GM23338 (cell line): ENCODE data around the gene MTHFSD. TPM values are rescaled to one million over a fixed set of nuclear protein-coding genes. Genes with fewer than 3 reads are reported as not detected.
A peak's percentile ranks its signal among the peaks of the same experiment; 100 is the strongest.

ENCODE experiments used
- ATAC-seq: fragments of 200-7000 bp; cut with Tn5 transposase; 3 replicates; pipeline ENCODE4 v1.9.1; 2020
- DNase-seq: peaks from one replicate; pipeline ENCODE4 v3.0.0-alpha.2; 2015; ENCODE audit warnings: low spot score
- H2AFZ ChIP-seq: fragments of 200-600 bp; sonication (generic); 2 replicates; pipeline ENCODE4 v1.8.0; 2016; ENCODE audit warnings: antibody characterized with exemption, mild to moderate bottlenecking, moderate library complexity
- H3F3A ChIP-seq: fragments of 200-600 bp; sonication (generic); replicated peaks from 2 replicates; pipeline ENCODE4 v1.8.0; 2017; ENCODE audit warnings: antibody characterized with exemption, mixed run types, low read depth
- H3K27ac ChIP-seq: fragments of 200-600 bp; sonication (generic); 2 replicates; pipeline ENCODE4 v1.6.1; 2016; ENCODE audit warnings: low read depth
- H3K27me3 ChIP-seq: fragments of 200-600 bp; sonication (generic); 2 replicates; pipeline ENCODE4 v1.8.0; 2016; ENCODE audit warnings: mild to moderate bottlenecking, mixed run types, moderate library complexity; ENCODE audit not compliant: insufficient read depth
- H3K36me3 ChIP-seq: fragments of 200-600 bp; sonication (generic); 2 replicates; pipeline ENCODE4 v1.8.0; 2016; ENCODE audit warnings: mild to moderate bottlenecking; ENCODE audit not compliant: insufficient read depth
- H3K4me1 ChIP-seq: fragments of 200-600 bp; sonication (generic); 2 replicates; pipeline ENCODE4 v1.8.0; 2016; ENCODE audit warnings: mild to moderate bottlenecking, moderate library complexity; ENCODE audit not compliant: insufficient read depth
- H3K4me2 ChIP-seq: fragments of 200-600 bp; sonication (generic); 2 replicates; pipeline ENCODE4 v1.7.1; 2017; ENCODE audit warnings: mixed run types
- H3K4me3 ChIP-seq: fragments of 200-600 bp; sonication (generic); 2 replicates; pipeline ENCODE4 v1.6.1; 2016; ENCODE audit warnings: mixed run types
- H3K79me2 ChIP-seq: fragments of 200-600 bp; sonication (generic); replicated peaks from 2 replicates; pipeline ENCODE4 v1.8.0; 2017; ENCODE audit warnings: mild to moderate bottlenecking; ENCODE audit not compliant: insufficient read depth
- H3K9me2 ChIP-seq: fragments of 200-600 bp; sonication (generic); 2 replicates; pipeline ENCODE4 v1.8.0; 2017; ENCODE audit not compliant: insufficient read depth
- H4K20me1 ChIP-seq: fragments of 200-600 bp; sonication (generic); replicated peaks from 2 replicates; pipeline ENCODE4 v1.8.0; 2017; ENCODE audit warnings: mild to moderate bottlenecking; ENCODE audit not compliant: insufficient read depth
- H3K27ac Mint-ChIP-seq: 2 replicates; pipeline ENCODE4 v1.8.0; 2020; ENCODE audit warnings: inconsistent platforms, mild to moderate bottlenecking, moderate library complexity, mixed read lengths
- H3K27me3 Mint-ChIP-seq: 3 replicates; pipeline ENCODE4 v1.8.0; 2022; ENCODE audit warnings: low read depth, mild to moderate bottlenecking, moderate library complexity, mixed read lengths, inconsistent platforms; ENCODE audit not compliant: insufficient read depth, poor library complexity
- H3K36me3 Mint-ChIP-seq: 3 replicates; pipeline ENCODE4 v1.8.0; 2021; ENCODE audit warnings: low read depth, mild to moderate bottlenecking, inconsistent platforms, moderate library complexity, mixed read lengths
- H3K4me1 Mint-ChIP-seq: 3 replicates; pipeline ENCODE4 v1.8.0; 2020; ENCODE audit warnings: mild to moderate bottlenecking, inconsistent platforms, mixed read lengths
- H3K4me3 Mint-ChIP-seq: 3 replicates; pipeline ENCODE4 v1.8.0; 2021; ENCODE audit warnings: moderate library complexity, mild to moderate bottlenecking, inconsistent platforms, mixed read lengths
- H3K9me3 Mint-ChIP-seq: 3 replicates; pipeline ENCODE4 v1.8.0; 2020; ENCODE audit warnings: moderate library complexity, mild to moderate bottlenecking, inconsistent platforms, mixed read lengths
- CTCF ChIP-seq, 2 experiments: fragments of 200-600 bp in 1 of 2; sonication (generic) in 1 of 2; conservative IDR thresholded peaks; 2 replicates each; pipeline versions ENCODE4 v1.5.1 to v1.6.1; 2016 to 2017; ENCODE audit warnings: antibody characterized with exemption in 2 of 2, low read depth in 2 of 2, mild to moderate bottlenecking in 2 of 2, moderate library complexity in 1 of 2
- EZH2 ChIP-seq: fragments of 200-600 bp; sonication (generic); IDR thresholded peaks from one replicate; pipeline ENCODE4 v1.8.0; 2017; ENCODE audit warnings: antibody characterized with exemption, mild to moderate bottlenecking, low read depth; ENCODE audit not compliant: unreplicated experiment
- JUNB ChIP-seq: IDR thresholded peaks from one replicate; pipeline ENCODE4 v1.6.1; 2016; ENCODE audit warnings: antibody characterized with exemption; ENCODE audit not compliant: unreplicated experiment
- NANOG ChIP-seq: IDR thresholded peaks from 2 replicates; pipeline ENCODE4 v1.6.1; 2016; ENCODE audit warnings: antibody characterized with exemption, borderline replicate concordance
- POLR2AphosphoS5 ChIP-seq: IDR thresholded peaks from 2 replicates; pipeline ENCODE4 v1.6.1; 2016; ENCODE audit warnings: antibody characterized with exemption, low read depth
- REST ChIP-seq: IDR thresholded peaks from one replicate; pipeline ENCODE4 v1.6.1; 2018; ENCODE audit warnings: antibody characterized with exemption; ENCODE audit not compliant: unreplicated experiment
- ZNF114 ChIP-seq: fragments of 250-450 bp; sonication (Bioruptor Pico); IDR thresholded peaks from 2 replicates; pipeline ENCODE4 v1.5.0; 2020; ENCODE audit warnings: mild to moderate bottlenecking, moderate library complexity
- ZNF331 ChIP-seq: fragments of 250-450 bp; sonication (Bioruptor Pico); IDR thresholded peaks from 2 replicates; pipeline ENCODE4 v1.5.0; 2020; ENCODE audit warnings: low read depth, mild to moderate bottlenecking, moderate library complexity
- polyA plus RNA-seq: library from polyadenylated mRNA; unstranded; fragments of >200 nt; fragmentation: Nextera tagmentation; extraction: Ambion mirVana; gene quantifications from 2 replicates; pipeline ENCODE4 v1.2.1, GENCODE V29; 2016
- total RNA-seq: library from RNA; depleted of rRNA; stranded (reverse); fragments of >200 nt; shearing (Covaris generic); gene quantifications from 2 replicates; pipeline ENCODE4 v1.2.3, GENCODE V29; 2014

MTHFSD gene
- total and polyA plus RNA-seq, 2 experiments from 2014 or later = 7.2 to 8.1 TPM

GRCh38 chr16:86580791-86581170, 25.7 kb upstream of the MTHFSD start:
- Histone ChIP-seq H3K4me3 (no peak overlapping the region), H3K4me2 (no peak overlapping the region), H3K4me1 (peaks cover 17% of the 10 kb centered on the region), H3F3A (peaks cover 7% of the 10 kb centered on the region), H3K36me3 (no peaks in the 10 kb centered on the region), H3K79me2 (no peaks in the 10 kb centered on the region), H3K27ac (no peak overlapping the region), H3K27me3 (peaks cover 77% of the 10 kb centered on the region), H3K9me2 (no peaks in the 10 kb centered on the region), H4K20me1 (peaks cover 3% of the 10 kb centered on the region; the same call in 1 of the 2 replicates), H2AFZ (no peak overlapping the region)
- H3K4me1 Mint-ChIP-seq = peaks cover 30% of the 10 kb centered on the region
- H3K9me3 Mint-ChIP-seq = no peaks in the 10 kb centered on the region; the same call in 2 of the 3 replicates
- peaks cover 59% of the 10 kb centered on the region for H3K27me3 Mint-ChIP-seq
- ATAC-seq (no peak), DNase-seq (no peak)
- H3K27ac Mint-ChIP-seq = no peak overlapping the region
- H3K36me3 Mint-ChIP-seq = no peaks in the 10 kb centered on the region; the same call in 2 of the 3 replicates
- H3K4me3 Mint-ChIP-seq = 0 out of 3 replicates have a peak overlapping the region, but pooled peaks have one; percentile 81
- TF ChIP-seq NANOG (no peak), EZH2 (no peak), JUNB (no peak), CTCF (conservative IDR thresholded peaks at IDR 0.05; ENCODE audit: low read depth in 2 of 2) (no peak), REST (no peak), ZNF114 (CRISPR knock-in tag) (no peak), ZNF331 (CRISPR knock-in tag) (no peak), POLR2AphosphoS5 (no peak)

- DNase-seq (no peak), ATAC-seq (no peak)
- peaks cover 34% of the 10 kb centered on the region for H3K4me1 Mint-ChIP-seq
- H3K4me1 ChIP-seq = peaks cover 21% of the 10 kb centered on the region
- H3K9me3 Mint-ChIP-seq = no peaks in the 10 kb centered on the region; the same call in 2 of the 3 replicates
- peaks cover 65% of the 10 kb centered on the region for H3K27me3 Mint-ChIP-seq
- H4K20me1 ChIP-seq = peaks cover 3% of the 10 kb centered on the region; the same call in 1 of the 2 replicates
- H3K36me3 Mint-ChIP-seq = no peaks in the 10 kb centered on the region; the same call in 2 of the 3 replicates
- peaks cover 82% of the 10 kb centered on the region for H3K27me3 ChIP-seq
- H3K4me3 ChIP-seq = peak overlapping the region; percentile 75
- no peak for TF ChIP-seq ZNF331 (CRISPR knock-in tag)
- TF ChIP-seq EZH2 = peak; percentile 27
- peaks cover 7% of the 10 kb centered on the region for H3F3A ChIP-seq
- H3K79me2 ChIP-seq = no peaks in the 10 kb centered on the region
- H3K36me3 ChIP-seq = no peaks in the 10 kb centered on the region
- peak overlapping the region; percentile 93 for H3K4me2 ChIP-seq
- H3K27ac Mint-ChIP-seq = no peak overlapping the region
- no peak overlapping the region for H3K27ac ChIP-seq
- peak overlapping the region; percentile 90; the same call in 1 of the 2 replicates for H2AFZ ChIP-seq
- H3K9me2 ChIP-seq = no peaks in the 10 kb centered on the region
- H3K4me3 Mint-ChIP-seq = peak overlapping the region; percentile 81
These were observed 25.2 kb upstream of the MTHFSD start for GRCh38 chr16:86580063-86580790.
